HUES64 (cell line): Measurements from ENCODE around the gene PTPRC.

Experiments
- H3K27ac ChIP-seq: 2 replicates; pipeline ENCODE4 v1.7.0; 2013; ENCODE audit warnings: low read depth, low read length, inconsistent platforms
- H3K27me3 ChIP-seq: 2 replicates; pipeline ENCODE4 v1.6.1; 2013; ENCODE audit warnings: mild to moderate bottlenecking, low read length; ENCODE audit not compliant: insufficient read depth
- H3K36me3 ChIP-seq: 2 replicates; pipeline ENCODE4 v1.6.1; 2013; ENCODE audit warnings: mild to moderate bottlenecking, low read length; ENCODE audit not compliant: insufficient read depth
- H3K4me1 ChIP-seq: 2 replicates; pipeline ENCODE4 v1.6.1; 2013; ENCODE audit warnings: mild to moderate bottlenecking, low read length, moderate library complexity; ENCODE audit not compliant: insufficient read depth
- H3K4me3 ChIP-seq: 2 replicates; pipeline ENCODE4 v1.5.1; 2013; ENCODE audit warnings: mild to moderate bottlenecking, low read length, moderate library complexity
- H3K9ac ChIP-seq: 2 replicates; pipeline ENCODE4 v1.6.1; 2013; ENCODE audit warnings: mild to moderate bottlenecking, low read depth, low read length
- H3K9me3 ChIP-seq: 2 replicates; pipeline ENCODE4 v1.6.1; 2013; ENCODE audit warnings: low read depth, low read length; ENCODE audit not compliant: insufficient read depth
- WGBS: fragments of 150-250, 120-280 bp; methylation state at CpG from one replicate; pipeline ENCODE4 v1.1.7; 2013; ENCODE audit warnings: missing lambda C conversion rate; 5-methylcytosine and 5-hydroxymethylcytosine counted together

Gene PTPRC

GRCh38 chr1:198798923-198799386 is 160.1 kb downstream of the PTPRC start:
- no peak overlapping the region for H3K9ac ChIP-seq
- 83% methylated on average over 1 of the region's 1 CpG for WGBS
- no peaks in the 10 kb centered on the region for H3K4me1 ChIP-seq
- no peak overlapping the region for H3K27ac ChIP-seq
- no peaks in the 10 kb centered on the region for H3K36me3 ChIP-seq
- H3K4me3 ChIP-seq, result no peak overlapping the region
- no peaks in the 10 kb centered on the region for H3K27me3 ChIP-seq
- peaks cover 9% of the 10 kb centered on the region; the same call in 1 of the 2 replicates for H3K9me3 ChIP-seq

- no peak overlapping the region for H3K27ac ChIP-seq
- no peaks in the 10 kb centered on the region for H3K4me1 ChIP-seq
- H3K4me3 ChIP-seq, result no peak overlapping the region
- H3K36me3 ChIP-seq, result no peaks in the 10 kb centered on the region
- WGBS, result 98% methylated on average over 5 of the region's 5 CpGs
- H3K9ac ChIP-seq, result no peak overlapping the region
- H3K27me3 ChIP-seq, result no peaks in the 10 kb centered on the region
- H3K9me3 ChIP-seq, result no peaks in the 10 kb centered on the region
Observed at GRCh38 chr1:198805498-198806151, 166.8 kb downstream of the PTPRC start.

GRCh38 chr1:198806861-198807260 is 168.0 kb downstream of the PTPRC start:
- no peaks in the 10 kb centered on the region for H3K4me1 ChIP-seq
- no peak overlapping the region for H3K27ac ChIP-seq
- 95% methylated on average over 5 of the region's 5 CpGs for WGBS
- no peaks in the 10 kb centered on the region for H3K36me3 ChIP-seq
- H3K4me3 ChIP-seq, result no peak overlapping the region
- H3K9ac ChIP-seq, result no peak overlapping the region
- H3K9me3 ChIP-seq, result no peaks in the 10 kb centered on the region
- no peaks in the 10 kb centered on the region for H3K27me3 ChIP-seq
